K562 (cell line): ENCODE measurements around the gene ADGRB3. TPM values are rescaled to one million over a fixed set of nuclear protein-coding genes. Genes with fewer than 3 reads are reported as not detected.

Experiments used
- ATF2 ChIP-seq: sonication (generic); formaldehyde crosslinking; IDR thresholded peaks from 2 replicates; pipeline ENCODE4 v1.8.1; 2022; ENCODE audit warnings: missing genetic modification reagents
- CREB3L1 ChIP-seq: fragments of 450-650 bp; IDR thresholded peaks from 2 replicates; pipeline ENCODE4 v1.6.1; 2014; ENCODE audit warnings: low read depth, mild to moderate bottlenecking, moderate library complexity, borderline replicate concordance
- FOSL1 ChIP-seq: fragments of 200-800 bp; sonication (Bioruptor generic); conservative IDR thresholded peaks from 2 replicates; pipeline ENCODE4 v1.6.1; 2016; ENCODE audit warnings: missing genetic modification characterization, missing compliant biosample characterization
- GABPB1 ChIP-seq: sonication (generic); formaldehyde crosslinking; IDR thresholded peaks from 2 replicates; pipeline ENCODE4 v1.8.0; 2022; ENCODE audit warnings: mild to moderate bottlenecking, missing genetic modification reagents
- GTF2A2 ChIP-seq: IDR thresholded peaks from 2 replicates; pipeline ENCODE4 v1.6.1; 2016; ENCODE audit warnings: mild to moderate bottlenecking, missing genetic modification characterization, missing compliant biosample characterization
- HDAC1 ChIP-seq, 2 experiments: fragments of 450-650 bp; IDR thresholded peaks; 2 replicates each; pipeline ENCODE4 v1.6.1; 2016 to 2017; ENCODE audit warnings: inconsistent platforms in 1 of 2, mild to moderate bottlenecking in 1 of 2, moderate library complexity in 1 of 2
- HDGF ChIP-seq: fragments of 450-650 bp; IDR thresholded peaks from 2 replicates; pipeline ENCODE4 v1.6.1; 2016
- HSF4 ChIP-seq: fragments of 250-450 bp; sonication (Bioruptor Pico); IDR thresholded peaks from 2 replicates; pipeline ENCODE4 v2.1.2; 2022; ENCODE audit warnings: mild to moderate bottlenecking, moderate library complexity, borderline replicate concordance
- JUND ChIP-seq, 2 experiments: IDR thresholded peaks; 2 replicates in 1 of 2; 3 replicates in 1 of 2; pipeline ENCODE4 v1.6.1; 2011; ENCODE audit warnings: borderline replicate concordance in 2 of 2, low read depth in 2 of 2, low read length in 2 of 2, improper control_type of control experiment in 1 of 2, missing biosample characterization in 1 of 2, missing genetic modification characterization in 1 of 2, missing genetic modification reagents in 1 of 2
- MTA1 ChIP-seq: fragments of 450-650 bp; IDR thresholded peaks from 2 replicates; pipeline ENCODE4 v1.6.1; 2017; ENCODE audit warnings: borderline replicate concordance
- PATZ1 ChIP-seq: fragments of 250-450 bp; sonication (Bioruptor Pico); IDR thresholded peaks from 2 replicates; pipeline ENCODE4 v1.5.0; 2020; ENCODE audit warnings: mild to moderate bottlenecking, borderline replicate concordance
- SREBF2 ChIP-seq: sonication (generic); formaldehyde crosslinking; IDR thresholded peaks from 2 replicates; pipeline ENCODE4 v1.4.0; 2020; ENCODE audit warnings: mild to moderate bottlenecking, missing genetic modification reagents
- STAG1 ChIP-seq: sonication (generic); formaldehyde crosslinking; IDR thresholded peaks from 2 replicates; pipeline ENCODE4 v1.5.0; 2020; ENCODE audit warnings: missing genetic modification reagents, borderline replicate concordance
- TBL1XR1 ChIP-seq, 2 experiments: IDR thresholded peaks; 2 replicates each; pipeline ENCODE4 v1.6.1; 2012; ENCODE audit warnings: improper control_type of control experiment in 2 of 2, low read length in 2 of 2, mild to moderate bottlenecking in 1 of 2
- TBP ChIP-seq: optimal IDR thresholded peaks from 2 replicates; pipeline ENCODE3; 2011; ENCODE audit warnings: low read depth, low read length, improper control_type of control experiment
- TEAD1 ChIP-seq, 2 experiments: fragments of 450-650 bp in 1 of 2; sonication (generic) in 1 of 2; formaldehyde crosslinking; IDR thresholded peaks; 2 replicates each; pipeline versions ENCODE4 v1.4.0 to v1.8.0; 2020 to 2022; ENCODE audit warnings: mild to moderate bottlenecking in 2 of 2, missing genetic modification reagents in 1 of 2
- XRCC4 ChIP-seq: IDR thresholded peaks from one replicate; pipeline ENCODE4 v1.6.1; 2011; ENCODE audit not compliant: insufficient read depth, insufficient read length; ENCODE audit errors: extremely low read depth
- ZBTB26 ChIP-seq: fragments of 450-650 bp; formaldehyde crosslinking; IDR thresholded peaks from 2 replicates; pipeline ENCODE4 v1.4.0; 2022; ENCODE audit warnings: missing genetic modification characterization
- ZFX ChIP-seq: sonication (generic); formaldehyde crosslinking; IDR thresholded peaks from 2 replicates; pipeline ENCODE4 v1.8.0; 2022; ENCODE audit warnings: mild to moderate bottlenecking, missing genetic modification reagents, moderate library complexity
- ZNF384 ChIP-seq: IDR thresholded peaks from 2 replicates; pipeline ENCODE4 v1.6.1; 2012; ENCODE audit warnings: low read depth, low read length, improper control_type of control experiment
- ZNF695 ChIP-seq: fragments of 450-650 bp; formaldehyde crosslinking; IDR thresholded peaks from 2 replicates; pipeline ENCODE4 v1.4.0; 2020; ENCODE audit warnings: mild to moderate bottlenecking, moderate library complexity
- ZNF764 ChIP-seq: fragments of 250-450 bp; sonication (Bioruptor Pico); IDR thresholded peaks from 2 replicates; pipeline ENCODE4 v1.4.0; 2020; ENCODE audit warnings: low read depth, mild to moderate bottlenecking, moderate library complexity
- polyA plus RNA-seq, 8 experiments: library from polyadenylated mRNA; depleted of rRNA in 4 of 8; stranded (reverse) in 5 of 8; unstranded in 3 of 8; fragments of >200 nt; fragmentation: Nextera tagmentation in 2 of 8; fragmentation: Illumina TruSeq in 1 of 8; extraction: Ambion mirVana in 2 of 8; extraction: Trizol in 1 of 8; gene quantifications; 2 replicates each; pipeline versions ENCODE4 v1.2.1 to v1.2.3, GENCODE V29; 2011 to 2014; ENCODE audit warnings: inconsistent platforms in 1 of 8, missing spikeins in 1 of 8
- total RNA-seq, 7 experiments: library from RNA; depleted of rRNA in 6 of 7; stranded (reverse); fragments of >200 nt in 6 of 7; fragmentation: Illumina TruSeq in 2 of 7; extraction: Trizol in 2 of 7; gene quantifications; 2 replicates each; pipeline versions ENCODE4 v1.2.1 to v1.2.3, GENCODE V29; 2011 to 2021; ENCODE audit warnings: low replicate concordance in 1 of 7

ADGRB3 gene
- total and polyA plus RNA-seq, 9 of the 15 experiments (the other 6 are each of a cell fraction or from before 2014, with no cell fraction given), result 0.90 to 7.8 (median 2.4) TPM

- TF ChIP-seq CREB3L1 (no peak), GABPB1 (CRISPR knock-in tag) (no peak), MTA1 (no peak), GTF2A2 (tag) (no peak), TBP (no peak), ZNF695 (no peak), ZNF384 (peak; percentile 95), ZFX (no peak), PATZ1 (CRISPR knock-in tag) (no peak), JUND (IDR thresholded peaks at IDR 0.05; ENCODE audit: borderline replicate concordance, low read depth, low read length) (0 out of 2 replicates have a peak, but pooled peaks have one; percentile 8), JUND (tag; IDR thresholded peaks at IDR 0.05; ENCODE audit: borderline replicate concordance, low read depth, low read length) (no peak), FOSL1 (peak; percentile 33; the same call in 1 of the 2 replicates), ZNF764 (no peak), XRCC4 (no peak), SREBF2 (CRISPR knock-in tag) (no peak), TEAD1 (CRISPR knock-in tag; IDR thresholded peaks at IDR 0.05) (0 out of 4 replicates have a peak, but pooled peaks of 1 of the 2 experiments have one; percentile 20), TBL1XR1 (IDR thresholded peaks at IDR 0.05; ENCODE audit: low read length in 2 of 2) (0 out of 4 replicates have a peak, but pooled peaks of 1 of the 2 experiments have one; percentile 54), STAG1 (no peak), ZBTB26 (no peak), HDGF (no peak), ATF2 (CRISPR knock-in tag) (no peak), HDAC1 (IDR thresholded peaks at IDR 0.05) (no peak), HSF4 (CRISPR knock-in tag) (no peak)
These were observed 93.3 kb downstream of the ADGRB3 start (continued) for GRCh38 chr6:68728159-68728979.
